HEK293T (cell line): ENCODE results near the gene CTR9.

Experiments used
- FOXK2 ChIP-seq: fragments of 450-650 bp; IDR thresholded peaks from 2 replicates; pipeline ENCODE4 v1.6.1; 2016; ENCODE audit warnings: mild to moderate bottlenecking
- L3MBTL2 ChIP-seq: fragments of 450-650 bp; conservative IDR thresholded peaks from 2 replicates; pipeline ENCODE4 v1.6.1; 2016; ENCODE audit warnings: mild to moderate bottlenecking
- SUZ12 ChIP-seq: fragments of 450-650 bp; IDR thresholded peaks from 2 replicates; pipeline ENCODE4 v1.6.1; 2016; ENCODE audit warnings: mild to moderate bottlenecking
- TARDBP ChIP-seq: fragments of 450-650 bp; IDR thresholded peaks from 2 replicates; pipeline ENCODE4 v1.6.1; 2016

DNA sequence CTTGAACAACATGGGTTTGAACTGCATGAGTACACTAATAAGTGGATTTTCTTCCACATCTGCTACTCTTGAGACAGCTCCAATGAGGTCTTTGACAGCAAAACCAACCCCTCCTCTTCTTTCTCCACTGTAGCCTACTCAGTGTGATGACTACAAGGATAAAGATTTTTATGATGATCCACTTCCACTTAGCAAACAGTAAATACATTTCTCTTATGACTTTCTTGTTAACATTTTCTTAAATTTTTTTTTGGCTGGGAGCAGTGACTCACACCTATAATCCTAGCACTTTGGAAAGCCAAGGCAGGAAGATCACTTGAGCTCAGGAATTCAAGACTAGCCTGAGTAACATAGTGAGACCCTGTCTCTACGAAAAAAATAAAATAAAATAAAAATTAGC is 67.5 kb downstream of the CTR9 start:
- TF ChIP-seq FOXK2 (no peak), SUZ12 (no peak), L3MBTL2 (no peak), TARDBP (no peak)
